ENCODE results near the gene CNGA3.

DNA sequence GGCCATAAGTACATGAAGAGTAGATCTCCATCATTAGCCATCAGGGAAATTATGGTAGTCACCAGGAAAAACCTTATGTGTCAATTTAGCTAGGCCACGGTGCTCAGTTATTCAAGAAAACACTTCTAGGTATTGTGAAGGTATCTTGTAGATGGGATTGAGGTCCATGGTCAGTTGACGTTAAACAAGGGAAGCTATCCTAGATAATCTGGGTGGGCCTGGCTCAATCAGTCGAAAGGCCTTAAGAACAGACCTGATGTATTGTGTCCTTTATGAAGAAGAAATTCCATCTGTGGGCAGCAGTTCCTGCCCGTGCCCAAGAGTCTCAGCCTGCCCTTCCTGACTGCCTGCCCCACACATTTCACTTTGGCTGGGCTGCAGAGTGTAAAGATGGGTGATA lies 16.7 kb upstream of the CNGA3 start:
- TF ChIP-seq, protein P1, sequence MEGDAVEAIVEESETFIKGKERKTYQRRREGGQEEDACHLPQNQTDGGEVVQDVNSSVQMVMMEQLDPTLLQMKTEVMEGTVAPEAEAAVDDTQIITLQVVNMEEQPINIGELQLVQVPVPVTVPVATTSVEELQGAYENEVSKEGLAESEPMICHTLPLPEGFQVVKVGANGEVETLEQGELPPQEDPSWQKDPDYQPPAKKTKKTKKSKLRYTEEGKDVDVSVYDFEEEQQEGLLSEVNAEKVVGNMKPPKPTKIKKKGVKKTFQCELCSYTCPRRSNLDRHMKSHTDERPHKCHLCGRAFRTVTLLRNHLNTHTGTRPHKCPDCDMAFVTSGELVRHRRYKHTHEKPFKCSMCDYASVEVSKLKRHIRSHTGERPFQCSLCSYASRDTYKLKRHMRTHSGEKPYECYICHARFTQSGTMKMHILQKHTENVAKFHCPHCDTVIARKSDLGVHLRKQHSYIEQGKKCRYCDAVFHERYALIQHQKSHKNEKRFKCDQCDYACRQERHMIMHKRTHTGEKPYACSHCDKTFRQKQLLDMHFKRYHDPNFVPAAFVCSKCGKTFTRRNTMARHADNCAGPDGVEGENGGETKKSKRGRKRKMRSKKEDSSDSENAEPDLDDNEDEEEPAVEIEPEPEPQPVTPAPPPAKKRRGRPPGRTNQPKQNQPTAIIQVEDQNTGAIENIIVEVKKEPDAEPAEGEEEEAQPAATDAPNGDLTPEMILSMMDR (IDR thresholded peaks at IDR 0.05; ENCODE audit: control extremely low read depth in 1 of 3, insufficient read depth in 1 of 3, low read depth in 1 of 3, low read length in 3 of 3) = no peak
- TF ChIP-seq SIX5 (IDR thresholded peaks at IDR 0.05; ENCODE audit: low read depth, low read length) = no peak
- no peak for TF ChIP-seq TBP (IDR thresholded peaks at IDR 0.05; ENCODE audit: low read depth, low read length)
- TF ChIP-seq SUZ12 (IDR thresholded peaks at IDR 0.05; ENCODE audit: low read length) = no peak
- TF ChIP-seq BCL11A (IDR thresholded peaks at IDR 0.05; ENCODE audit: low read depth in 2 of 2, low read length in 2 of 2) = no peak
- TF ChIP-seq POLR2A (IDR thresholded peaks at IDR 0.05; ENCODE audit: control extremely low read depth in 1 of 2, low read depth in 2 of 2, low read length in 2 of 2) = no peak
